Activated T-cell treated with anti-CD3 and anti-CD28 coated beads, Interleukin-2, amount 50 U/mL, for 72 hours (primary cell): Measurements from ENCODE around the gene SLC19A1. TPM values are rescaled to one million over a fixed set of nuclear protein-coding genes. Genes with fewer than 3 reads are reported as not detected.
"Not testable (repeated sequence)": the region's sequence is repeated elsewhere in the genome, so short reads cannot be mapped to it uniquely, and the experiment has no call there.

ENCODE experiments used
- ATAC-seq, 2 donors: fragments of 150-1000 bp; cut with Tn5 transposase; replicated peaks in 1 of 2; 2 replicates each; pipeline ENCODE4 v1.10.0; 2021; ENCODE audit warnings: moderate library complexity in 2 of 2, mild to moderate bottlenecking in 1 of 2
- DNase-seq, 2 donors: peaks; one replicate each; pipeline ENCODE4 v3.0.0; 2021 to 2022; ENCODE audit warnings: mixed read lengths in 1 of 2
- H3K27ac Mint-ChIP-seq: one replicate; pipeline ENCODE4 v1.8.0; 2022; ENCODE audit warnings: mild to moderate bottlenecking, moderate library complexity, mixed read lengths
- H3K27me3 Mint-ChIP-seq: one replicate; pipeline ENCODE4 v1.8.0; 2022; ENCODE audit warnings: low read depth, mixed read lengths
- H3K36me3 Mint-ChIP-seq, 2 donors: one replicate each; pipeline ENCODE4 v1.8.0; 2022; ENCODE audit warnings: mixed read lengths in 2 of 2, mild to moderate bottlenecking in 1 of 2; ENCODE audit not compliant: insufficient read depth in 2 of 2
- H3K4me1 Mint-ChIP-seq: one replicate; pipeline ENCODE4 v1.8.0; 2022; ENCODE audit warnings: low read depth, mixed read lengths
- H3K4me3 Mint-ChIP-seq, 2 donors: one replicate each; pipeline ENCODE4 v1.8.0; 2022; ENCODE audit warnings: mild to moderate bottlenecking in 2 of 2, mixed read lengths in 2 of 2, moderate library complexity in 2 of 2
- H3K9me3 Mint-ChIP-seq, 2 donors: one replicate each; pipeline ENCODE4 v1.8.0; 2022; ENCODE audit warnings: mixed read lengths in 2 of 2
- total RNA-seq, 2 donors: library from RNA; stranded (reverse); gene quantifications; one replicate each; pipeline ENCODE4 v1.2.3, GENCODE V29; 2022

SLC19A1 gene
- total RNA-seq, 2 donors from 2014 or later: 30.4 to 40.1 TPM

GRCh38 chr21:45574081-45574501 lies 31.9 kb upstream of the SLC19A1 start:
- Mint-ChIP-seq H3K36me3 (no peaks in the 10 kb centered on the region), H3K4me1 (no peaks in the 10 kb centered on the region), H3K27me3 (peaks cover 6% of the 10 kb centered on the region), H3K9me3 (no peaks in the 10 kb centered on the region), H3K4me3 (no peak overlapping the region), H3K27ac (no peak overlapping the region)
- ATAC-seq (no peak), DNase-seq (no peak)

GRCh38 chr21:45573452-45574035 lies 31.3 kb upstream of the SLC19A1 start:
- H3K9me3 Mint-ChIP-seq: no peaks in the 10 kb centered on the region
- no peaks in the 10 kb centered on the region for H3K36me3 Mint-ChIP-seq
- no peaks in the 10 kb centered on the region for H3K4me1 Mint-ChIP-seq
- peaks cover 6% of the 10 kb centered on the region for H3K27me3 Mint-ChIP-seq
- H3K4me3 Mint-ChIP-seq: no peak overlapping the region
- ATAC-seq: no peak
- no peak overlapping the region for H3K27ac Mint-ChIP-seq
- DNase-seq: no peak

- H3K4me1 Mint-ChIP-seq: no peaks in the 10 kb centered on the region
- no peaks in the 10 kb centered on the region for H3K9me3 Mint-ChIP-seq
- H3K27ac Mint-ChIP-seq: no peak overlapping the region
- peaks cover 6% of the 10 kb centered on the region for H3K27me3 Mint-ChIP-seq
- no peaks in the 10 kb centered on the region for H3K36me3 Mint-ChIP-seq
- ATAC-seq: no peak
- no peak for DNase-seq
- H3K4me3 Mint-ChIP-seq: no peak overlapping the region
Measured at GRCh38 chr21:45572783-45573451, 30.7 kb upstream of the SLC19A1 start.

GRCh38 chr21:45572231-45572630 lies 30.0 kb upstream of the SLC19A1 start:
- Mint-ChIP-seq H3K36me3 (no peaks in the 10 kb centered on the region), H3K4me3 (no peak overlapping the region), H3K9me3 (no peaks in the 10 kb centered on the region), H3K4me1 (no peaks in the 10 kb centered on the region), H3K27ac (no peak overlapping the region), H3K27me3 (peaks cover 8% of the 10 kb centered on the region)
- ATAC-seq (no peak), DNase-seq (no peak)

GRCh38 chr21:45571641-45572040 lies 29.4 kb upstream of the SLC19A1 start:
- no peak for ATAC-seq
- Mint-ChIP-seq H3K36me3 (no peaks in the 10 kb centered on the region), H3K27ac (no peak overlapping the region), H3K27me3 (peaks cover 14% of the 10 kb centered on the region), H3K9me3 (no peaks in the 10 kb centered on the region), H3K4me3 (no peak overlapping the region), H3K4me1 (no peaks in the 10 kb centered on the region)
- no peak for DNase-seq

GRCh38 chr21:45570826-45571601 lies 28.8 kb upstream of the SLC19A1 start:
- Mint-ChIP-seq H3K27ac (no peak overlapping the region), H3K27me3 (peaks cover 8% of the 10 kb centered on the region), H3K4me1 (no peaks in the 10 kb centered on the region), H3K36me3 (no peaks in the 10 kb centered on the region), H3K9me3 (no peaks in the 10 kb centered on the region), H3K4me3 (no peak overlapping the region)
- DNase-seq (no peak), ATAC-seq (no peak)

GRCh38 chr21:45570071-45570470 lies 27.8 kb upstream of the SLC19A1 start:
- Mint-ChIP-seq H3K4me1 (no peaks in the 10 kb centered on the region), H3K36me3 (no peaks in the 10 kb centered on the region), H3K9me3 (no peaks in the 10 kb centered on the region), H3K4me3 (no peak overlapping the region), H3K27ac (no peak overlapping the region), H3K27me3 (peaks cover 8% of the 10 kb centered on the region)
- DNase-seq: no peak
- no peak for ATAC-seq

- ATAC-seq: no peak
- no peaks in the 10 kb centered on the region for H3K9me3 Mint-ChIP-seq
- DNase-seq: no peak
- H3K36me3 Mint-ChIP-seq: no peaks in the 10 kb centered on the region
- peaks cover 12% of the 10 kb centered on the region for H3K27me3 Mint-ChIP-seq
- H3K27ac Mint-ChIP-seq: no peak overlapping the region
- no peaks in the 10 kb centered on the region for H3K4me1 Mint-ChIP-seq
- no peak overlapping the region for H3K4me3 Mint-ChIP-seq
Measured at GRCh38 chr21:45568383-45568782, 26.1 kb upstream of the SLC19A1 start.

GRCh38 chr21:45564137-45564536 lies 21.9 kb upstream of the SLC19A1 start:
- H3K27ac Mint-ChIP-seq, H3K9me3 Mint-ChIP-seq, H3K36me3 Mint-ChIP-seq, ATAC-seq, H3K4me3 Mint-ChIP-seq, DNase-seq, H3K4me1 Mint-ChIP-seq: not testable (repeated sequence)
- peaks cover 31% of the 10 kb centered on the region for H3K27me3 Mint-ChIP-seq

- ATAC-seq (no peak), DNase-seq (no peak)
- H3K27me3 Mint-ChIP-seq: peaks cover 31% of the 10 kb centered on the region
- H3K9me3 Mint-ChIP-seq: no peaks in the 10 kb centered on the region
- H3K27ac Mint-ChIP-seq: no peak overlapping the region
- no peaks in the 10 kb centered on the region for H3K36me3 Mint-ChIP-seq
- no peaks in the 10 kb centered on the region for H3K4me1 Mint-ChIP-seq
- no peak overlapping the region for H3K4me3 Mint-ChIP-seq
Measured at GRCh38 chr21:45562965-45563364, 20.7 kb upstream of the SLC19A1 start.

GRCh38 chr21:45562402-45562801 lies 20.2 kb upstream of the SLC19A1 start:
- ATAC-seq (no peak), DNase-seq (no peak)
- no peaks in the 10 kb centered on the region for H3K9me3 Mint-ChIP-seq
- H3K27ac Mint-ChIP-seq: no peak overlapping the region
- no peaks in the 10 kb centered on the region for H3K4me1 Mint-ChIP-seq
- H3K27me3 Mint-ChIP-seq: peaks cover 31% of the 10 kb centered on the region
- H3K4me3 Mint-ChIP-seq: no peak overlapping the region
- H3K36me3 Mint-ChIP-seq: no peaks in the 10 kb centered on the region

GRCh38 chr21:45561241-45561640 lies 19.0 kb upstream of the SLC19A1 start:
- DNase-seq, H3K4me1 Mint-ChIP-seq, H3K4me3 Mint-ChIP-seq, H3K36me3 Mint-ChIP-seq, H3K27ac Mint-ChIP-seq, H3K9me3 Mint-ChIP-seq, ATAC-seq: not testable (repeated sequence)
- H3K27me3 Mint-ChIP-seq: peaks cover 23% of the 10 kb centered on the region

GRCh38 chr21:45560106-45561021 lies 18.1 kb upstream of the SLC19A1 start:
- no peaks in the 10 kb centered on the region for H3K4me1 Mint-ChIP-seq
- no peak overlapping the region for H3K27ac Mint-ChIP-seq
- ATAC-seq: no peak
- H3K27me3 Mint-ChIP-seq: peaks cover 23% of the 10 kb centered on the region
- no peaks in the 10 kb centered on the region for H3K9me3 Mint-ChIP-seq
- no peaks in the 10 kb centered on the region for H3K36me3 Mint-ChIP-seq
- no peak for DNase-seq
- H3K4me3 Mint-ChIP-seq: no peak overlapping the region
